Stimulated activated CD8-positive, alpha-beta memory T cell treated with anti-CD3 and anti-CD28 coated beads, Interleukin-4, amount 100 ng/mL, for 24 hours (primary cell): ENCODE data around the gene BCOR.
A peak's percentile ranks its signal among the peaks of the same experiment; 100 is the strongest.

Source experiments
- DNase-seq: peaks from one replicate; pipeline ENCODE4 v3.0.0-alpha.2; 2020; ENCODE audit warnings: low read depth

Gene BCOR

DNA sequence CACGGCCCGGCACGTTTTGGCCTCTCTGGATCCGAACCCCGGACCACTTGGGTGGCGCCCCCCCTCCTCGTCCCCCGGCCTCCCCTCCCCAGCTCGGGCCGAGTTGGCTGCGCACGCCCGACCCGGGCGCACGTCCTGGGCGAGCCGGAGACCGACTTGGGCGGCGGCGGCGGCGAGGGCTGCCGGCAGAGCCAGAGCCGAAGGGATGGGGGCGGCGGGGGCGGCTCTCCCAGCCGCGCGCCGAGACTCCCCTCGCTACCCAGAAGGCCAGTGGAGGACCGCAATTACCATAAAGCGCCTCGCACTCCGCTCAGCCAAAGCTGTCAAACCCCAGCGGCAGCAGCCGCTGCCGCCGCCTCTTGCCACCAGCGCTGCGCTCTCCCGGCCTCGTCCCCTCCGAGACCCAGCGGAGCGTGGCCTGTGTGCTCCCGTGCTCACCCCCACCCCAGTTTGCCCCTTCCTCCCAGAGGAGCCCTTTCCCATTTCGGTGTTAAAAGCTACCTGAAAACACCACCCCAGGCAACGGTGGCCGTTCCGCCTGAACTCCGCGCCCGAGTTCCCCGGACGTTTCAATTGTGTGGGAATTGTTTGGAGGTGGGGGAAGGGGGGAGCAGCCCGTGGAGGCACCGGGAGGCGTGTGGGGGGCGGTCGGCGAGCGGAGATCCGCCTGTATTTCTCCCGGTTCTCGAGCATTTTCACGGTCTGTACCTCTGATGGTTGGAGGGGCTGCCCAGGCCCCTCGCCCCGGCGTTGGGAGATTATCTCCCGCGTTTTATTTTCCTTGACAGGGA is 701 bp upstream of the BCOR start:
- DNase-seq: no peak

DNA sequence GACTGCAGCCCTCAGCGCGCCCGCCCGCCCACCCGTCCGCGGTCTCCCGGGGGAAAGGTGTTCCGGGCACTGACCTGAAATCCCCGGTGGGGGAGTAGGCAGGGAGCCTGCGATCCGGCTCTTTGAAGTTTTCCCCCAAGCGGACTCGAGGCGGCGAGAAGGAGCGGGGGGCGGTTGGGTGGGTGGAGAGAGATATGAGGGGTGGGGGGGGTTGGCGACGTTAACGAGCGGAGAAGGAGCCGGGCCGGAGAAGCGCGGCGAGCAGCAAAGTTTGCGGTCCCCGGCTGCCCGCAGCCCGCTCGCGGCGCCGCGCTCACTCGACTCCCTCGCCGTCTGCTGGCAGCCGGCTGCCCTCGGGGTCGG is 636 bp downstream of the BCOR start:
- no peak for DNase-seq

DNA sequence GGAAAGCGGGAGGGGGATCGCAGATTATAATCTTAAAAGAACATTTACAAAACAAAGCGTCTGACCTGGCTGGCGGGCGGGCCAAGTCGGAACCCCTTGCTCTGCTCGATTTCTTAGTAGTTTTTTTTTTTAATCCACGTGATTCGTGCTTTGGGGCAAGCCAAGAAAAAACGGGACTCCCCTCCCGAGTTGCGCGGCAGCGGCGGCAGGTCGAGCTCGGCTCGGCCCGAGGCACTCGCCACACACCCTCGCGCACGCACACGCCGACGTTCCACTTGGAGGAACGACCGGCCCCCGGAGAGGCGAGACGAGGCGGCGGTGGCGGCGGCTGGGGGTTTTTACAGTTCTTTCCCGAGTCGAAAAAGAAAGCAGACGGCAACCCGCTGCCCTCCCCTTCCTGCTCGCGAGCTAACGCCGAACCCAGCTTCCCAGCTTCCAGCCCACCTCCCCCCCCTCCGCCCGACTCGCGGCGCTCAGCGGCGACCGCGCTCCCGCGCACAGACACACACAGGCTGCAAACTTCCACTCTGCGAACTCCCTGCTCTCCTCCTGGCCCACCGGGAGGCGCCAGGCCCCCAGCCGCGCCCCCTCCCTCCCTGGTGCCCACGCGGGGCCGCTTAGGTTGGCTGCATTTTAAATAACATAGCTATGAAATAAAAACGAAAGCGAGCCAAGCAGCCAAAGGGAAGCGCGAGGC is 1.2 kb downstream of the BCOR start:
- DNase-seq: peak; percentile 51

DNA sequence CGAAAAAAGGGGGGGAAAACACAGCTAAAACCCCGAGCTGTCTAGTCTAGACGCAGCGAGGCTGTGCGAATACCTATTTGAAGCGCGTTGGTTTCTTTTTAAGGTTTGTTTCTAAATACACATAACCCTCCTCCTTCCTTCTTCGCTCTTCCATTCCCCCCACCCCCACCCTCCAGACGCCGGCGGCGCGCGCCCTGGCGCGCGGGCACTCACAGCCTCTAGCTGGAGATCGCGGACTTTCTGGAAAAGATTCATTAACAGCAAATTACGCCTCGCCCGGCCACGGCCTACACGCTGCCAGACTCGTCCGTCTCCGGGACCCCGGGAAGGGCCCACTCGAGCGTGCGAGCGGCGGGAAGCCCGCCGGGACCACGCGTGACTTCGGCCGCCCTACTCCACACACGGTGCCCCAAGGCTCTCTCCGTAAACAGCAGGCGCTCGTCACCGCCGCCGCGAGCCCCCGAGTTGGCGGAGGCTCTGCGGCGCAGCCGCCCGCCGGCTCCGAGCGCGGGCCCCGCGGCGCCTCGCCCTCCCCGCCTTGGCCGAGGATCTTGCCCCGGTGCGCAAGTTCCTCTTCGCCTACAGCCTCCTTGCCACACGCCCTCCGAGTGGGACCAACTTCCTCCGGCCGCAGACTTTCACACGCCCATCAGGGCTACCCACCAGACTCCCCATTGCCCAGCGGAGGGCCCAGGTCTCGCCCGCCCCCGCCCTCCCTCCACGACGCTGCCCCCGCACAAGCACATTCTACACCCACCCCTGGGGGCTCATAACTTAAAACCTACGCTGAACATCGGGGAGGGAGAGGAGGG is 2.0 kb downstream of the BCOR start:
- no peak for DNase-seq

DNA sequence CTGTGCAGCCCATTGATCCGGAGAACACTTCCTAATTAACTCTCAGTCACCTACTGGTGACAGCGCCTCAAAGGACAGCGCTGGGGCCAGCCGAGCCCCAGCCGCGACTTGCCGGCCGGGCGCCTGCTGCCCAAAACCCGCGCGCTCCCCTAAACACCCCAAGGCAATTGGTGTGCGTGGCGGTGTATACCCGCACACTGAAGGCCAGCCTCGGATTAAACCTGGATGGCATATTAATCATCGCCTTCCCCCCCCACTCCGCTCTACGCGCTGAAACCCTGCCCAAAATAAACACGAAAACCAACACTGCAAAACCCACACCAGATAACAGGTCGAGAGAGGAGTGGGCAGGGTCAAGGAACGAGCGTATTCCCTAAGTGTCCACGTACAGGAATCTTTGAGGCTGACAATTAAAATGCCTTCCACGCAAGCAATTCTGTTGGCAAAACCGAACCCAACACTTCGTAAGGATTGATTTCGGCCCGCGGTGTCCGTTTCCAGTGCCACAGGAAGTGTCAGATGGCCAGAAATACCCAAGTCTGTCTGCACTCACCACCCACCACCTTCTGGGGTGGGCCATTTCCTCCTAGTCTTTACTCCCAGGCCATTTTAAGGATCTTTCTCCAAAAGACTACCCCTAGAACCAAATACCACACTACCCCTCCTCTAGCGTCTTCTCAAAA is 2.7 kb downstream of the BCOR start:
- DNase-seq: no peak

DNA sequence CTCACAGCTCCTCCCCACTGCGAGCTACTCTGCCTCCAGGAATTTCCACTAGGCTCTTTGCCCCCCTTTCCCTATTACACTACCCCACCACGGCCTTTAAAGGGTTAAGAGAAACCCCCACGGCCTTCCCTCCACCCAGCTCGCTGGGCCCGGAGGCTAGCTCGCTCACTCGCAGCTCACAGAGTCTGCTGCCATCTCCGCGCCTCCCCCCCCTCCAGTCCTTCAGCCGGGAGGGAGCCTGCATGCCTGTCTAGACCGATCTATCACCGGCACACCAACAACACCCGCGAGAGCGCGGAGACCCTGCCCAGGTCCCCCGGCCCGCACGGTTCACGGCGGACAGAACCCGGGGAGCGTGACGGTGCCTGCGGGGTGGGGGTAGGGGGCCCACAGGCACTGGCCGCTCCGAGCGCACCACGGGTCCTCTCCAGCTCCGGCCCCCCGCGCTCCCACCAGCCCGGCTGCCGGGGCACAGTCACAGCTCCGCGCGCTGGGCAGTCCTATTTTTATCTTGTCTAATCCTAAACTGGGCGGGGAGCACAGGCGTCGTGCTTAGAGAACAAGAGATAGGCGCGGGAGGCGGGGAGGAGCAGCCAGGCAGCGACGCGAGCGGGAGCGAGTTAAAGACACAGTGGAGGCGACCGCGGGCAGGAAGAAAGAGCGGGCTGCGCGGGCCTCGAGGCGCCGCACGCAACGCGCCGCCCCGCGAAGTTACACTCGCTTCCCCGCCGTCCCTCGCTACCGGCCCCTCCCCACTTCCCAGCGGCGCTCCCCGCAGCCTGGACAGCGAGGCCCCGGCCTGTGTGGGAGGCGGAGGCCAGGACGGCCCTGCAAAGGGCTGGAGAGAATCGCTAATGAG is 3.5 kb downstream of the BCOR start:
- no peak for DNase-seq

DNA sequence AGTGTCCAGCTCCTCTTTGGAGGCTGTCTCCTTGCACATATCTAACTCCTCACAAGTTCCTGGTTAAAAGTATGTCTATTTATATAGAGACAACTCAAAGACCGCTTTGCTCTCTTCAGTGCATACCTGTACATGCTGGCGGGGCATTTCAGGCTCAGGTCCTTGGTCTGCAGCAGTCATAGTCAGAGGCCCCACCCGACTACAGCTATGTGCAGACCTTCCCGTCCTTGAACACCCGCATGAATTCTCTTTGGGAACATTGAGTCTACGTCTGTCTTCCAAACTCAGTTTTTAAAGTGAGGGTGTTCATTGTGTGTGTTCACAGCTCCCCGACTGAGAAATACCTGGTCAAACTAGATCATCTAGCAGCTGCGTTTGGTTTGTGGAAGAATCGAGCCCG is 4.2 kb downstream of the BCOR start:
- no peak for DNase-seq

DNA sequence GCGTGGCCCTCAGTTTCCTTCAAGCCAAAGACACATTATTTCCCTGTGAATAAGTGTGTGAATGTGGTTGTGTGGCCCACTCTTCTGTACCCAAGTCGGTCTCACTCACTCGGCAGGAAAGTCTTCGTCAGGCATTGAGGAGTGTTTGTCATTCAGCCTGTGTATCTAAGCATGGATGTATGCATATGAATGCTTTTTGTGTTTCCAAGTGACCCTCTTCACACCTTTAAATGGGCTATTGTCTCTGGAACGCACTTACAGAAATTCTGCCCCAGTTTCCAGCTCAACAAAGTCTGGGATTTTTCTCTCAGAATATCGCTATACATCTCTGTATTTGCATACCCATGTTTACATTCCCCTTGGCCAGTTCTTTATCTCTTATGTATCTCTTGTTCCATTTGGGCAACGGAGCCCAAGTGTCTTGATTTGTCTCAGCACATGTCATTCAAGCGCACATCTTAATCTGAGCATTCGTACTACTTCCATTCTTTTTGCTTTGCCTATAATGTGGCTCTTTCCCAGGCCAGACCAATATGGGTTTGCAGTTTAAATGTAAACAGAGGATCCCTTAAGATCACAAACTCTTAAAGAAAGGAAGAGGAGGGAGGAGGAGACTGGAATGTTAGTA is 4.8 kb downstream of the BCOR start:
- DNase-seq: no peak

DNA sequence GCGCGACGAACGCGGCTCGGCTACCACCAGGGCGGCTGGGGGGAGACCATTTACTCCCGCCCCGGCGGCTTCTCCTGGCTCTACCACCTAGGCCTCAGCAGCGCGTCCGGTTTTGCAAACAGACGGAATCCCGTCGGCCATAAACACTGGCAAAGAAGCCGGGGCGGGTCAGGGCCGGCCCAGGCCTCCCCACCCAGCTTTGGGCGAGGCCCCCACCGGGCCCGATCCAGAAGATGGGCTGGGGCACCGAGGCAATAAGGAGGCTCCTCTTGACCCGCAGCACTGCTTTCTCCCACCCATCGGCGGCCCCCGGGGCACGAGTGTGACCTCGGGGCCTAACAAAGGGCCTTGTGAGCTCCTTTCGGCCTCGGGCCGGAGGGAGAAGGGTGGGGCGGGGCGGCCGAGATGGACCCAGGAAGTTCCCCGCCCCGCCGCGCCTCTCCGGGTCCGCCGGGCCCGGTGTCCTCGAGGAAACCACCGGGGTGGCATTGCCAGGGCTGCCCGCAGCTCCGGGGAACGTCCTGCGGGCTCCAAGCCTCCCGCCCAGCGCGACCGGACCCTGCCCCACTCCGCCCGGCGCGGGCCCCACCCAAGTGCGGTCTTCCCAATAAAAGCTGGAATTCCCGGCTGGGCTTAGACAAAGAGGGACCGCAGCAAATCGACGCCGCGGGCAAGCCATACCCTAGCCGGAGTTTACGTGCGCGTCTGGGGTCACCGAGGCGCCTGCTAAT is 5.9 kb downstream of the BCOR start:
- no peak for DNase-seq

DNA sequence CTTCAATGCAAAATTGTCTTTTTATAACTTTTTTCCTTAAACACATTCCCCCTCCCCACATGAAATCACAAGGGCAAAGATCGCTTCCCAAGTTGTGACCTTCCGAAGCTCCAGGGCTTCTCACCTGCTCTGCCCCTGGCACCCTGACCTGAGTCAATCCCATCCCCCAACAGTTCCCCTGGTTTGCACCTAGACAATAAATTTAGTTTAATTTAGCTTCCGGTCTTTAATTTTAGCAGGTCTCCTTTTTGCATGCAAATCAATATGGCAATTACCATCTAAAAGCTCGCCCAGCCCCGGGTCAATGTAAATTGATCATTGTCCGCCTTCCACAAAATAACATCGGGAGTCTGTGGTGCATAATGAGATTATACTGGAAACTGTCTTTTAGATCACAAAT is 6.8 kb downstream of the BCOR start:
- DNase-seq: no peak

DNA sequence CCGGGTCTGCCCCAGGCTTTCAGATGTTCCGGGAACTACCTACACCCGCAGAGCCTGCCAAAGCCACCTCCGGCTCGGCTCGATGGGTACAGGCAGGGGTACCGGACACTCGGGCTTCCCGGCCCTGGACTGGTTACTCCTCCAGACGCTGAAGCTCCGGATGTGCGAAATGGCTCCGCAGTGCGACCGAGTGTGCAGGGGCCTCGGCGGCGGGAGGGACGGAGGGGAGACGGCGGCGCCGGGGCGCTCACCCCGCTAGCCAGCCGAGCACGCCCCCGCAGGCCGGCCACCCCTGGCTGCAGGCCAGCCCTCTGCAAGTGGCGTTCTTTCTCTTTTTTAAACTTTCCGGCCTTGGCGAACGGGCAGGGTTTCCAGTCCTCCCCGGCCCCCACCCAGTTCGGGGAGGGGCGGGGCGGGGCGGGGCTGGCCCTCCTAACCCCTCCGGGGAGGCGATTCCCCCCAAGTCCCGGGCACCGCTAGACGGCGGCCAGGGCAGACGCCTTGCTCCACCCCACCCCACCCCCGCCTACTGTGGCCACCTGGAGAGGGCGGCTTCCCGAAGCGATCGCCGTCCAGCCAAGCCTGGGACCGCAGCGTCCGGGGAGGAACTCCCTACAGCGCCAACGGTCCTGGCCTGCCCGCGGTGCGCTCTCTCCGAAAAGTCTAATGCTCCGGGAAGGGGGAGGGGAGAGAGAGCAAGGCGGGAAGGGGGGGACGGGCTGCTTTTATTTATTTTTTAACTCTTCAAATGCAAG is 7.5 kb downstream of the BCOR start:
- no peak for DNase-seq

DNA sequence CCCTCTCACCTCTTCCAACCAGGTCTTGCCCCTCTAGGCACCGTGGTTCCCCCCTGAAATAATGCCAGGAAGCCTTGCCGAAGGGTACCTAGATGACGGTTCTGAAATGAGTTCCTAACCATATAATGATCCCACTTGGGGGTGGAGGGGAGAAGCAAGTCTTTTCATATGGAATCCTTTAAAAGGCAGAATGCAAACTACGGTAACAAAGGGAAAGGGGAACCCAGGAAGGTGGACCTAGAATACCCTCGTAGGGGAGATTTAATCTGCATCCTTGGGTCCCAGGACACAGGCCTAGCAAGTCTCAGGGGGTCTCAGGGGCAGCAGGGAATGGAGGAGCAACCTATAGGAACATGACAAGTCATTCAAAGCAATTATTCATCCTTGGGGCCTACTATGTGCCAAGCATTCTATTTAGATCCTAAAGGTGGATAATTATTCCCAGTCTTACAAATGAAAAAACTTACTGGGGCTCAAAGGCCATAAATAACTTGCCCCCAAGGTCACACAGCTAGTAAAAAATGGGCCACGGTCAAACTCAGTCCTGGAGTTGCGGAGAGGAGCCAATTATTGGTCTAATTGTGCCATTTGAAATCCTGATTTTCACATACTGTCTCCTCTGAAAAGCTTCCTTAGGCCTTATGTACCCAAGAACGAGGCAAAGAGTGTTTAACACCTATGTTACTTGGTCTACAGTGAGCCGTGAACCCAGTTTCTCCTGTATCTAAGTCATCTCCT is 8.8 kb downstream of the BCOR start:
- DNase-seq: no peak

DNA sequence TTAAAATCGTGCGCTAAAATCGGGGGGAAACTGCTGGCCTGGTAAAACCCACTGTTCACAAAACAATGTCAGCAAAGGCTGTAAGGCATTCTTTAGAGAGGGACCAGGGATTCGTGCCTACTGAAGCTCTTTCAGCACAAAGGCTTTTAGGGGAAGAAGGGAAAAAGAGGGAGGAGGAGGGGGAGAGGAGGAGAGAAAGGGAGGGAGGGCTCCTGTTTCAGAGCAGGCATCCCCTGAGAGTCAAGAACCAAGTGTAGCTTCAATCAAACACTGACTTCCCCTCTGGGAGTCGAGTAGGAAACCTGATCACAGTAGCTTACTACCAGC is 9.5 kb downstream of the BCOR start:
- no peak for DNase-seq

DNA sequence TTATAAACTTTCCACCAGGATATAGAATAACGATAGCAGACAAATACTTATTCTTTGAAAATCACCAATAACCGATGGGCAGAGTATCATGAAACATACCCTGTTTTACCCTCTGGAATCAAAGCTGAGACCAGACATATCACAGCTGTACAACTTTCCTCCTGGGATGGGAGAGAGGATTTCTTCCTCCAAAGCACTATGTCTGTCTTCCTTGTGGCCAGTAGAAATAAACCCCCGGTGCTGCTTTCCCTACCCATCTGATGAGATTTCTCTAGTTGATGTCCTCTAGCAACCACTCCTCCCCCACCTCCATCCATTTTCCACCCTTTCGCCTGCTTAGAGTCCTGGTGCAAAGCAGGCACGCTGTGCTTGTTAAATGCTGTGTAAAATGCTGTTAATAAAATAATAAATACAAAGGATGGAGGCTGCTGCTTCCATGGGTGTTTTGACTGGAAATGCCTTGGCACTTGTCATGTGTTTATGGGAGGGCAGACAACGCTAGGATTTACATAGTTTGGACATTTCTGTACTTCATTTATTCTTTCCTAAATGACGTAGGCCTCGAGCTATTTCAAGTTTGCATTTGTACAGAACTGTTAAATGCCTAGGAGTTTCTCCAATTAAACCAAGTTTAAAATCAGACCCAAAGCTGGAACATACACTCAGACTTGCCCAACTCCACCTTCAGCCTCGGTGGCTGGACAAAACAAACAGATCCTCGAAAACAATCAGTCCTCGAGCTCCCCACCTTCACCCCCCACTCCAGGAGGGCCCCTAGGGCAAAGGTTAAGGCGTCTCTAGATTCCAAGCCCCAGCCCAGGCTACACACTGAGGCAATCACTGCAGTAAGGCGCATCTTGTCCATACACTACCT is 10.1 kb downstream of the BCOR start:
- DNase-seq: no peak

DNA sequence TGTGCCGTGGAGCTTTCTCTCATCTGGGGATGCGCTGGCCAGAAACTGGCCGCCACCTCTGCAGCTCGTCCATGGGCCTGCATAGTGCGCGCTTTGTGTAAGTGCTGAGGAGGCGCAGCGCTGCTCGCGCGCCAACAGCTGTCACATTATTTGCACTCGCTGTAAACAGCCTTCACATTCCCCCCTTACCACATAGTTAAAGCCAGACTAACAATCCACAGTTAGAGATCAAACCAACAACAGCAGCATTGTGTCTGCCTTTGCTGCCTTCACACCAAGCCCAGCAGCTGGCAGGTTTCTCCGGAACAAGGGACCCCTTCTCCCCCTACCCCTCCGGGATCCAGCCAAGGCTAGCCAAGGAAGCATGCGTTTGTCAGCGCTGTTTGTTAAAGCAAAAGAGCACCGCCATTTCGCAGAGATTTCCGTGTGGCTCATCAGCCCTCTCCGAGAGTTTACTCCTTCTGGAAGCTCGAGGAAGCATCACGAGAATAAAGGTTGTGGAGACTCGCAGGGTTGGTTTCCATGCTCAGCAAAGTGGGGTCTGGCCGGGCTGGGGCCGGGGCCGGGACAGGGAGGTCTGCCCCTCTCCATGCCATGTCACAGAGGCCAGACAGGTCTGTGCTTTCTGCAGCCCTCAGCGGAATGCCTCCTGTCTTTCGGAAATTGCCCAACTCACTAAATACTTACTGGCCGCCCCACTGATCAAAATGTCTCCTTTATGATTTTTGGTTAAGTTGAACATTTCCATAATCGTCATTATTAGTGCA is 11.0 kb downstream of the BCOR start:
- DNase-seq: no peak

DNA sequence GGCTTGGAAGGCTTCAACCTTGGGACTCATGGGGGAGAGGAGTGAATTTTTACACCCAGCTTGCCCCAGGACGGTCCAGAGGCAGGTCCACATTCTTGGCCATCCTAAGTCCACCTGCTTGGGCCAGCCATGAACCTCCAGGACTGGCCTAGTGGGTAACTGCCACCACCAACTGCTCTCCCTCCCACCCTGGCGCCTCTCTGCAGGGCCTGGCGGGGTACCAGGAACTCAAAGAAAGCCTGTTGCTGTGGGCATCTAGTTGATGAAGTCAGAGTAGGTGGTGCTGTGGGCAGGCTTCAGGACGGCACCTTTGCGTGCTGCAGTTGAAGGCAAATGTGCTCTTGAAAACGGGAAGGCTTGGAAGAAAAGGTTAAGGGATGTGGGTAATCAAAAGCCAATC is 12.0 kb downstream of the BCOR start:
- DNase-seq: no peak

DNA sequence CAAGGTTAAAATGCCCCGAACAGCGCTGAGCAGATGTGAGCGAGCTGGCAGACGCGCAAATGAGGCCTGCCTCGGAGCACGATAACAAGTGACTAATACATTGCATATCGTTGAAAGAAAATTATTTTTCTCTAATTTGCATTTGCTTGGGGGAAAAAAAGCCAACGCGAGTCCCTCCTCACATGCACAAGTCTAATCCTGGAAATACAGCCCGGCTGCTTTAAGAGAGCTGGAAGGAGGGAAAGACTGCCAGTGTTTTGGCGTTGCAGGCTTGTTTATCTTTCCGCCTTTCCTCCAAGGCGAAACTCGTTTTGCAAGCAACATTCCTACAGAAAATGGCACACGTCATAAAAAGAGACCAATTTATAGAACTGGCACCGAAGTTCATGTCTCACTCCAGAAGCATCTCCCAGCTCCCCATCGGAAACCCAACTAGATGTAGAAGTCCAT is 12.6 kb downstream of the BCOR start:
- DNase-seq: no peak
